Tibial nerve (tissue), 4 donors: ENCODE results near the gene MTX3. TPM values are rescaled to one million over a fixed set of nuclear protein-coding genes. Genes with fewer than 3 reads are reported as not detected.
A peak's percentile ranks its signal among the peaks of the same experiment; 100 is the strongest.

Experiments
- DNase-seq, 2 donors: peaks; one replicate each; pipeline ENCODE4 v3.0.0-alpha.2; 2019; ENCODE audit warnings: low spot score in 2 of 2
- H3K27ac ChIP-seq, 4 donors: fragments of 200-600 bp; sonication (generic) in 3 of 4; one replicate each; pipeline ENCODE4 v1.5.1; 2017 to 2019; ENCODE audit warnings: mild to moderate bottlenecking in 1 of 4
- H3K27me3 ChIP-seq, 2 donors: fragments of 200-600 bp; sonication (generic) in 1 of 2; one replicate each; pipeline versions ENCODE4 v1.5.1 to v1.6.0; 2017 to 2019
- H3K36me3 ChIP-seq, 3 donors: fragments of 200-600 bp; sonication (generic); one replicate each; pipeline ENCODE4 v1.5.1; 2018 to 2019
- H3K4me1 ChIP-seq, 4 donors: fragments of 200-600 bp; sonication (generic) in 3 of 4; one replicate each; pipeline ENCODE4 v1.5.1; 2017 to 2019
- H3K4me3 ChIP-seq, 4 donors: fragments of 200-600 bp; sonication (generic) in 3 of 4; one replicate each; pipeline ENCODE4 v1.5.1; 2017 to 2019; ENCODE audit warnings: mild to moderate bottlenecking in 1 of 4, moderate library complexity in 1 of 4
- H3K9me3 ChIP-seq, 4 donors: fragments of 200-600 bp; sonication (generic) in 3 of 4; one replicate each; pipeline ENCODE4 v1.5.1; 2017 to 2019
- EP300 ChIP-seq, 2 donors: sonication (generic); formaldehyde crosslinking; IDR thresholded peaks; one replicate each; pipeline ENCODE4 v1.6.1; 2017; ENCODE audit warnings: antibody characterized with exemption in 2 of 2, mild to moderate bottlenecking in 1 of 2
- POLR2A ChIP-seq, 2 donors: fragments of 450-650 bp; IDR thresholded peaks; one replicate each; pipeline ENCODE4 v1.6.1; 2017; ENCODE audit warnings: antibody characterized with exemption in 2 of 2, mild to moderate bottlenecking in 2 of 2, moderate library complexity in 2 of 2
- WGBS, 2 donors: methylation state at CpG; one replicate each; pipeline ENCODE4 v1.1.5; 2018; 5-methylcytosine and 5-hydroxymethylcytosine counted together
- total RNA-seq, 4 donors: library from RNA; depleted of rRNA; stranded (reverse); fragments of >200 nt; gene quantifications; one replicate each; pipeline ENCODE4 v1.1.0, GENCODE V29; 2016
- TF ChIP-seq, protein P1 (sequence below), 5 experiments: fragments of 200-600 bp in 3 of 5; fragments of 450-650 bp in 2 of 5; sonication (generic) in 3 of 5; IDR thresholded peaks; one replicate each; pipeline ENCODE4 v1.5.1; 2016 to 2019; ENCODE audit warnings: antibody characterized with exemption in 5 of 5, mild to moderate bottlenecking in 3 of 5, moderate library complexity in 2 of 5

Gene MTX3, protein sequence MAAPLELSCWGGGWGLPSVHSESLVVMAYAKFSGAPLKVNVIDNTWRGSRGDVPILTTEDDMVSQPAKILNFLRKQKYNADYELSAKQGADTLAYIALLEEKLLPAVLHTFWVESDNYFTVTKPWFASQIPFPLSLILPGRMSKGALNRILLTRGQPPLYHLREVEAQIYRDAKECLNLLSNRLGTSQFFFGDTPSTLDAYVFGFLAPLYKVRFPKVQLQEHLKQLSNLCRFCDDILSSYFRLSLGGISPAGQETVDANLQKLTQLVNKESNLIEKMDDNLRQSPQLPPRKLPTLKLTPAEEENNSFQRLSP
- 10 to 100 TPM; 12.0 to 20.1 (median 18.4) TPM for total RNA-seq

DNA sequence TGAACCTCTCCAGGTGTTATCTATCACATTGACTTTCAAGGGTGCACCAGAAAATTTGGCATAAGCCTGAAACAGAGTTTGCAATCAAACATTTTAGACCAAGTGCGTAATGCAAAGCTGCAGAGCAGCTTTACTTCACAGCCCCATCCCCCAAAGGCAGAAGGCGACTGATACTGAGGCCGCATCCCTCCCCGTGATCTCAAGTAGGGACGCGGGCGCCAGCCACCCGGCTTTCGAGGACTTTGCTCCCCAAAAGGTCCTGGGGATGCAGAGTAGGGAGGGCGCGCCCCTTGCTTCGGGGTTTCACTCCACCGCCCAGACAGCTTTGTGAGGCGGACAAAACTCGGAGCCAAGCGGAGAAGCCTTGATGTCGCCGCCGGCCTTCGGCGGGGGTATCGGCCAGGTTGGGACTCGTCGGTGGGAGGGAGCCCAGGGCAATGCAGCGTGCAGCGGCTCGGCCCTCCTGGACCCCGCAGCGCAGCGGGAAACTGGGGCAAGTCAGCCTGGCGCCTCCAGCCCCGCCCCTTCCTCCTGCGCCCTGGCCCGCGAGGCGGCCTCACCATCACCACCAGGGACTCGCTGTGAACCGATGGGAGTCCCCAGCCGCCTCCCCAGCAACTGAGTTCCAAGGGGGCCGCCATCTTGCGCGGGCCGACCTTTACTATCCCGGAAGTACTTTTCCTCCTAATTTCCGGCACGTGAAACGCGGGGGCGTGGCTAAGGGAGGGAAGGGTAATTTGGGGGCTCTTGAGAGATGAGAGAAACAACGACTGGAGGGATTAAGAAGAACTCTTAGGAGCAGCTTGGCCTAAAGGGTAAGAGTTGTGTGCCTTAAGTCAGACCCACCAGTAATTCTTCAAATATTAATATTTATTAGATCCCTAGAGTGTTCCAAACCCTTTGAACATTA, at the start of gene MTX3:
Gene MTX3, minus strand, starts transcription at position 665 of the 910 bp plus-strand sequence. Its CDS starts 24 bp downstream, at position 641.
- Histone ChIP-seq H3K4me3 (peak within 1 kb of the TSS; percentile 72 to 92 (median 82)), H3K27me3 (no peaks in the 10 kb centered on the region), H3K36me3 (peaks cover 0 to 32% (median 0%) of the 10 kb centered on the region in 3 donors), H3K27ac (peak within 1 kb of the TSS in 3 of 4 donors; percentile 61 to 85 (median 77)), H3K9me3 (no peaks in the 10 kb centered on the region), H3K4me1 (peaks cover 0 to 29% (median 7%) of the 10 kb centered on the region in 4 donors)
- peak; percentile 74 to 83 for DNase-seq
- TF ChIP-seq, protein P1, sequence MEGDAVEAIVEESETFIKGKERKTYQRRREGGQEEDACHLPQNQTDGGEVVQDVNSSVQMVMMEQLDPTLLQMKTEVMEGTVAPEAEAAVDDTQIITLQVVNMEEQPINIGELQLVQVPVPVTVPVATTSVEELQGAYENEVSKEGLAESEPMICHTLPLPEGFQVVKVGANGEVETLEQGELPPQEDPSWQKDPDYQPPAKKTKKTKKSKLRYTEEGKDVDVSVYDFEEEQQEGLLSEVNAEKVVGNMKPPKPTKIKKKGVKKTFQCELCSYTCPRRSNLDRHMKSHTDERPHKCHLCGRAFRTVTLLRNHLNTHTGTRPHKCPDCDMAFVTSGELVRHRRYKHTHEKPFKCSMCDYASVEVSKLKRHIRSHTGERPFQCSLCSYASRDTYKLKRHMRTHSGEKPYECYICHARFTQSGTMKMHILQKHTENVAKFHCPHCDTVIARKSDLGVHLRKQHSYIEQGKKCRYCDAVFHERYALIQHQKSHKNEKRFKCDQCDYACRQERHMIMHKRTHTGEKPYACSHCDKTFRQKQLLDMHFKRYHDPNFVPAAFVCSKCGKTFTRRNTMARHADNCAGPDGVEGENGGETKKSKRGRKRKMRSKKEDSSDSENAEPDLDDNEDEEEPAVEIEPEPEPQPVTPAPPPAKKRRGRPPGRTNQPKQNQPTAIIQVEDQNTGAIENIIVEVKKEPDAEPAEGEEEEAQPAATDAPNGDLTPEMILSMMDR (IDR thresholded peaks at IDR 0.05): no peak
- TF ChIP-seq POLR2A (IDR thresholded peaks at IDR 0.05) (no peak), EP300 (IDR thresholded peaks at IDR 0.05) (peak in 1 of 2 donors; percentile 76)
- 1% methylated on average over 36 to 50 of the region's 50 CpGs for WGBS, 2 donors

DNA sequence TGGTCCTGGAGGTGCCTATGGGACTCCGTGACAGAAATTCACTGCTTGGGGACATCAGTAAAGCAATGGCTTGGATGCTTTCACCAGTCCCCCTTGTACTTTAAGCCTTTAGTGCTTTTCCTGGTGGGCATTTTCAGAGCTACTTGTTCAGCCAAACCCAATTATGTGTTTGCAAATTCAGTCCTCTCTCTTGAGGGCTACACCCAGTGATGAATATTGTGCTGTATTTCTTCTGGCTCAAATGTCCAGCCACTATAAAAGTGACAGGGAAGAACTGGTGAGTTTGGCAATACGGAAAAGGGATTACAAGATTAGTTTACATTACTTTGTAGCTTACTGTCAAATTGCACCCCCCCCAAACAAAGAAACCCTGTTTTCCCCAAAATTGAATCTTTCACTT, 48.6 kb upstream of the MTX3 start:
- WGBS, 2 donors: 62 to 66% methylated on average over 2 of the region's 2 CpGs
- no peak for DNase-seq
- TF ChIP-seq POLR2A (IDR thresholded peaks at IDR 0.05) (no peak), EP300 (IDR thresholded peaks at IDR 0.05) (no peak)
- TF ChIP-seq, protein P1 (IDR thresholded peaks at IDR 0.05): no peak
- Histone ChIP-seq H3K27me3 (peaks cover 0 to 22% of the 10 kb centered on the region in 2 donors), H3K9me3 (no peaks in the 10 kb centered on the region), H3K4me3 (no peak overlapping the region), H3K27ac (no peak overlapping the region), H3K36me3 (no peaks in the 10 kb centered on the region), H3K4me1 (peaks cover 0 to 13% (median 0%) of the 10 kb centered on the region in 4 donors)

DNA sequence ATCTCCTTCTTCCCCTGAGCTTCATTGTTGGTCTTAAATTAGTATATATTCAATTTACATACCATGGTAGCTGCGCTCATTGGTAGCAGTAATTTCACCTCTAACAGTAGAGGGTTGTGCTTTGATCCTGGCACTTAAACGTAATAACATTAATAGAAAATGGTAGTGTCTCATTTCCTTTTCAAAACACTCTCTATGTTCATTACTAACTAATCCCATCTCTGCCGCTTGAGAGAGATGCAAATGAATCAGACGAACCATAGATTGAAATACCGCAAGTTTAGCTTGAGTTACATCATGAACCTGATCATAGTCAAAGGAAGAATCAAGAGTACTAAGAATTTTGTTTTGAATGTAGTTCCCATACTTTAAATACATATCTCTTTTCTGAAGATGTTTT, 46.3 kb upstream of the MTX3 start:
- no peaks in the 10 kb centered on the region for H3K36me3 ChIP-seq
- TF ChIP-seq, protein P1 (IDR thresholded peaks at IDR 0.05): no peak
- TF ChIP-seq EP300 (IDR thresholded peaks at IDR 0.05) (no peak), POLR2A (IDR thresholded peaks at IDR 0.05) (no peak)
- DNase-seq: no peak
- H3K27me3 ChIP-seq: peaks cover 0 to 41% of the 10 kb centered on the region in 2 donors
- H3K27ac ChIP-seq: no peak overlapping the region
- no peaks in the 10 kb centered on the region for H3K9me3 ChIP-seq
- peaks cover 0 to 14% (median 0%) of the 10 kb centered on the region in 4 donors for H3K4me1 ChIP-seq
- H3K4me3 ChIP-seq: no peak overlapping the region
- WGBS, 2 donors: 74 to 80% methylated on average over 5 of the region's 5 CpGs

DNA sequence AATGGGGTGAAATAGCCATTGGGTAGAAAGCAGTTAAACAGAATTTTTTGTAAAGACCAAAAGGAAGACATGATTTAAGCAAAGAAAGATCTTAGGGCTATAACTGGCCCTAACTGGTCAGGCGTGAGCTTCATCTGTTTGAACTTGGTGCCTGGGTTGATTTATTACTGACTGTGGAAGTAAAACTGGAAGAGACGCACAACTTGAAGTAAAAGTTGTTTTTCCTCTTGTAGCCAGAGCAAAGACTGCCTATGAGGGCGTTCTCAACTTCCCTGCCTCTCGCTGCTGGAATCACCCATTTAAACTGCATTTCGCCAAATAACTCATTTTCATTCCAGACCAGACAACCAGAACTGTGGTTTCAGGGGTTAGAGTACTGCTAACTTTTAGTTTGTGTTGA, 45.6 kb upstream of the MTX3 start:
- peak overlapping the region in 2 of 4 donors; percentile 12 to 50 for H3K27ac ChIP-seq
- H3K4me3 ChIP-seq: peak overlapping the region in 1 of 4 donors; percentile 57
- no peaks in the 10 kb centered on the region for H3K9me3 ChIP-seq
- no peaks in the 10 kb centered on the region for H3K36me3 ChIP-seq
- peaks cover 0 to 41% of the 10 kb centered on the region in 2 donors for H3K27me3 ChIP-seq
- 60 to 61% methylated on average over 5 of the region's 5 CpGs for WGBS, 2 donors
- DNase-seq: no peak
- peaks cover 0 to 14% (median 0%) of the 10 kb centered on the region in 4 donors for H3K4me1 ChIP-seq
- TF ChIP-seq, protein P1 (IDR thresholded peaks at IDR 0.05): no peak
- no peak for TF ChIP-seq EP300 (IDR thresholded peaks at IDR 0.05)
- TF ChIP-seq POLR2A (IDR thresholded peaks at IDR 0.05): no peak
